Activated CD4-positive, alpha-beta T cell treated with anti-CD3 and anti-CD28 coated beads, Interleukin-2, amount 10 ng/mL, durations not matched to agents 7 days and 5 days (primary cell): ENCODE measurements around the gene MFSD2B. TPM values are rescaled to one million over a fixed set of nuclear protein-coding genes. Genes with fewer than 3 reads are reported as not detected.

Source experiments
- CTCF ChIA-PET: fragments of 350-600 bp; sonication (Branson Sonifier 250); formaldehyde crosslinking; loops from one replicate; lab custom pipeline; 2021; ENCODE audit warnings: antibody characterized with exemption; lab: Charles Lee
- POLR2A ChIA-PET: fragments of 350-600 bp; sonication (Branson Sonifier 250); formaldehyde crosslinking; loops from one replicate; lab custom pipeline; 2021; ENCODE audit warnings: antibody characterized with exemption; lab: Charles Lee
- DNase-seq: peaks from one replicate; pipeline ENCODE4 v3.0.0-alpha.2; 2020
- H3K27ac Mint-ChIP-seq: one replicate; pipeline ENCODE4 v1.8.0; 2021; ENCODE audit warnings: mild to moderate bottlenecking, moderate library complexity, mixed read lengths
- H3K27me3 Mint-ChIP-seq: one replicate; pipeline ENCODE4 v1.8.0; 2021; ENCODE audit warnings: mixed read lengths
- H3K36me3 Mint-ChIP-seq: one replicate; pipeline ENCODE4 v1.8.0; 2021; ENCODE audit warnings: low read depth, mixed read lengths
- H3K4me1 Mint-ChIP-seq: one replicate; pipeline ENCODE4 v1.8.0; 2021; ENCODE audit warnings: mixed read lengths
- H3K4me3 Mint-ChIP-seq: one replicate; pipeline ENCODE4 v1.8.0; 2021; ENCODE audit warnings: mild to moderate bottlenecking, moderate library complexity, mixed read lengths
- H3K9me3 Mint-ChIP-seq: one replicate; pipeline ENCODE4 v1.8.0; 2021; ENCODE audit warnings: mixed read lengths
- total RNA-seq, 2 experiments: library from RNA; stranded (reverse); gene quantifications; one replicate each; pipeline ENCODE4 v1.2.3, GENCODE V29; 2021

MFSD2B gene
- total RNA-seq = not detected

- no peaks in the 10 kb centered on the region for H3K36me3 Mint-ChIP-seq
- no peak for DNase-seq
- CTCF ChIA-PET = interaction anchor here (0.8 to 0.9 kb wide), 2 partner anchors 73 to 189 kb away, joined by 3 to 4 read pairs; no protein-coding TSS in a partner anchor
- H3K9me3 Mint-ChIP-seq = no peaks in the 10 kb centered on the region
- H3K27me3 Mint-ChIP-seq = peaks cover 37% of the 10 kb centered on the region
- no peak within 1 kb of the TSS for H3K27ac Mint-ChIP-seq
- peaks cover 3% of the 10 kb centered on the region for H3K4me1 Mint-ChIP-seq
- no peak within 1 kb of the TSS for H3K4me3 Mint-ChIP-seq
- POLR2A ChIA-PET = no interaction called here
These were observed at the start of gene MFSD2B for GRCh38 chr2:24009680-24010476. Gene MFSD2B (plus strand): TSS chr2:24010085. CDS start chr2:24010097, 12 bp downstream.

- POLR2A ChIA-PET = no interaction called here
- peaks cover 1% of the 10 kb centered on the region for H3K36me3 Mint-ChIP-seq
- no peaks in the 10 kb centered on the region for H3K4me1 Mint-ChIP-seq
- H3K27ac Mint-ChIP-seq = no peak overlapping the region
- no peaks in the 10 kb centered on the region for H3K9me3 Mint-ChIP-seq
- no peak for DNase-seq
- no peak overlapping the region for H3K4me3 Mint-ChIP-seq
- no peaks in the 10 kb centered on the region for H3K27me3 Mint-ChIP-seq
- CTCF ChIA-PET = no interaction called here
These were observed 42.0 kb upstream of the MFSD2B start for GRCh38 chr2:23967846-23968245.

- Mint-ChIP-seq H3K9me3 (no peaks in the 10 kb centered on the region), H3K27ac (no peak overlapping the region), H3K36me3 (peaks cover 7% of the 10 kb centered on the region), H3K4me3 (no peak overlapping the region), H3K27me3 (no peaks in the 10 kb centered on the region), H3K4me1 (no peaks in the 10 kb centered on the region)
- no peak for DNase-seq
- CTCF ChIA-PET = interaction anchor here (0.6 kb wide), 1 partner anchor 63 kb away, joined by 4 read pairs; no protein-coding TSS in a partner anchor
- POLR2A ChIA-PET = no interaction called here
These were observed 33.0 kb upstream of the MFSD2B start for GRCh38 chr2:23976883-23977282.

GRCh38 chr2:23988371-23988770 lies 21.5 kb upstream of the MFSD2B start:
- no peak for DNase-seq
- no peak overlapping the region for H3K4me3 Mint-ChIP-seq
- POLR2A ChIA-PET = no interaction called here
- H3K27ac Mint-ChIP-seq = no peak overlapping the region
- CTCF ChIA-PET = no interaction called here
- no peaks in the 10 kb centered on the region for H3K36me3 Mint-ChIP-seq
- H3K27me3 Mint-ChIP-seq = no peaks in the 10 kb centered on the region
- H3K9me3 Mint-ChIP-seq = no peaks in the 10 kb centered on the region
- no peaks in the 10 kb centered on the region for H3K4me1 Mint-ChIP-seq

GRCh38 chr2:23992931-23993330 lies 17.0 kb upstream of the MFSD2B start:
- POLR2A ChIA-PET = no interaction called here
- CTCF ChIA-PET = interaction anchor here (1.0 kb wide), 1 partner anchor 408 kb away, joined by 3 read pairs; no protein-coding TSS in a partner anchor
- Mint-ChIP-seq H3K27ac (no peak overlapping the region), H3K4me1 (no peaks in the 10 kb centered on the region), H3K9me3 (no peaks in the 10 kb centered on the region), H3K4me3 (no peak overlapping the region), H3K36me3 (no peaks in the 10 kb centered on the region), H3K27me3 (no peaks in the 10 kb centered on the region)
- DNase-seq = no peak

GRCh38 chr2:23993736-23994269 lies 16.1 kb upstream of the MFSD2B start:
- CTCF ChIA-PET = interaction anchor here (1.0 kb wide), 1 partner anchor 407 kb away, joined by 3 read pairs; no protein-coding TSS in a partner anchor
- no peaks in the 10 kb centered on the region for H3K27me3 Mint-ChIP-seq
- DNase-seq = no peak
- no peak overlapping the region for H3K27ac Mint-ChIP-seq
- H3K9me3 Mint-ChIP-seq = no peaks in the 10 kb centered on the region
- no peak overlapping the region for H3K4me3 Mint-ChIP-seq
- POLR2A ChIA-PET = no interaction called here
- H3K36me3 Mint-ChIP-seq = peaks cover 2% of the 10 kb centered on the region
- no peaks in the 10 kb centered on the region for H3K4me1 Mint-ChIP-seq

- DNase-seq = no peak
- ChIA-PET POLR2A (no interaction called here), CTCF (interaction anchor here (1.0 kb wide), 1 partner anchor 19 kb away, joined by 3 read pairs; no protein-coding TSS in a partner anchor)
- H3K27me3 Mint-ChIP-seq = no peaks in the 10 kb centered on the region
- peaks cover 2% of the 10 kb centered on the region for H3K36me3 Mint-ChIP-seq
- H3K27ac Mint-ChIP-seq = no peak overlapping the region
- no peaks in the 10 kb centered on the region for H3K4me1 Mint-ChIP-seq
- no peaks in the 10 kb centered on the region for H3K9me3 Mint-ChIP-seq
- H3K4me3 Mint-ChIP-seq = no peak overlapping the region
These were observed 15.3 kb upstream of the MFSD2B start for GRCh38 chr2:23994567-23994966.

- H3K4me1 Mint-ChIP-seq = peaks cover 3% of the 10 kb centered on the region
- H3K27me3 Mint-ChIP-seq = peaks cover 35% of the 10 kb centered on the region
- H3K9me3 Mint-ChIP-seq = no peaks in the 10 kb centered on the region
- H3K27ac Mint-ChIP-seq = no peak overlapping the region
- H3K4me3 Mint-ChIP-seq = no peak overlapping the region
- CTCF ChIA-PET = no interaction called here
- DNase-seq = no peak
- H3K36me3 Mint-ChIP-seq = no peaks in the 10 kb centered on the region
- POLR2A ChIA-PET = no interaction called here
These were observed 2.2 kb upstream of the MFSD2B start for GRCh38 chr2:24007693-24008092.

GRCh38 chr2:24008672-24009366 lies 1.1 kb upstream of the MFSD2B start:
- CTCF ChIA-PET = interaction anchor here (0.8 to 0.9 kb wide), 2 partner anchors 74 to 188 kb away, joined by 3 to 4 read pairs; no protein-coding TSS in a partner anchor
- H3K27me3 Mint-ChIP-seq = peaks cover 37% of the 10 kb centered on the region
- POLR2A ChIA-PET = interaction anchor here (0.6 kb wide), 1 partner anchor 63 kb away, joined by 3 read pairs; no protein-coding TSS in a partner anchor
- H3K9me3 Mint-ChIP-seq = no peaks in the 10 kb centered on the region
- H3K4me3 Mint-ChIP-seq = no peak overlapping the region
- no peak for DNase-seq
- no peak overlapping the region for H3K27ac Mint-ChIP-seq
- H3K4me1 Mint-ChIP-seq = peaks cover 3% of the 10 kb centered on the region
- no peaks in the 10 kb centered on the region for H3K36me3 Mint-ChIP-seq

- no peak for DNase-seq
- no peak overlapping the region for H3K4me3 Mint-ChIP-seq
- ChIA-PET POLR2A (interaction anchor here (0.6 kb wide), 1 partner anchor 62 kb away, joined by 3 read pairs; no protein-coding TSS in a partner anchor), CTCF (interaction anchor here (0.8 to 0.9 kb wide), 2 partner anchors 74 to 188 kb away, joined by 3 to 4 read pairs; no protein-coding TSS in a partner anchor)
- no peaks in the 10 kb centered on the region for H3K9me3 Mint-ChIP-seq
- no peak overlapping the region for H3K27ac Mint-ChIP-seq
- H3K4me1 Mint-ChIP-seq = peaks cover 3% of the 10 kb centered on the region
- H3K27me3 Mint-ChIP-seq = peaks cover 37% of the 10 kb centered on the region
- H3K36me3 Mint-ChIP-seq = no peaks in the 10 kb centered on the region
These were observed 562 bp upstream of the MFSD2B start for GRCh38 chr2:24009367-24009679.

GRCh38 chr2:24010477-24011249 lies 778 bp downstream of the MFSD2B start:
- H3K27ac Mint-ChIP-seq = no peak overlapping the region
- no peak overlapping the region for H3K4me3 Mint-ChIP-seq
- H3K27me3 Mint-ChIP-seq = peaks cover 37% of the 10 kb centered on the region
- H3K4me1 Mint-ChIP-seq = peaks cover 3% of the 10 kb centered on the region
- CTCF ChIA-PET = interaction anchor here (1.4 kb wide), 1 partner anchor 11 kb away, joined by 3 read pairs; no protein-coding TSS in a partner anchor
- H3K9me3 Mint-ChIP-seq = no peaks in the 10 kb centered on the region
- POLR2A ChIA-PET = no interaction called here
- DNase-seq = no peak
- H3K36me3 Mint-ChIP-seq = no peaks in the 10 kb centered on the region
